Caco-2 (cell line): ENCODE data around the gene MPZL3. TPM values are rescaled to one million over a fixed set of nuclear protein-coding genes. Genes with fewer than 3 reads are reported as not detected.

Experiments
- BruUV-seq: library from RNA; stranded (reverse); fragments of 400-500 nt; replicated peaks from 2 replicates; lab custom pipeline; 2021; lab: Mats Ljungman, UMichigan
- CTCF ChIA-PET: fragments of 300-600 bp; sonication (Branson Sonifier 250); formaldehyde crosslinking; loops from one replicate; lab custom pipeline; 2022; ENCODE audit warnings: antibody characterized with exemption; lab: Charles Lee
- POLR2A ChIA-PET: fragments of 300-600 bp; sonication (Branson Sonifier 250); formaldehyde crosslinking; loops from one replicate; lab custom pipeline; 2022; ENCODE audit warnings: antibody characterized with exemption; lab: Charles Lee
- DNase-seq, 2 experiments: peaks; one replicate each; pipeline versions ENCODE4 v3.0.0 to v3.0.0-alpha.2; 2020 to 2022
- H3K27me3 ChIP-seq: replicated peaks from 2 replicates; pipeline ENCODE4 v1.6.0; 2011; ENCODE audit warnings: low read length; ENCODE audit not compliant: control insufficient read depth, insufficient read depth
- H3K36me3 ChIP-seq: 2 replicates; pipeline ENCODE4 v1.5.1; 2011; ENCODE audit warnings: low read length; ENCODE audit not compliant: control insufficient read depth, insufficient read depth
- H3K4me1 ChIP-seq: fragments of 250-450 bp; sonication (Bioruptor Pico); 2 replicates; pipeline ENCODE4 v1.5.1; 2020; ENCODE audit warnings: mild to moderate bottlenecking
- H3K4me3 ChIP-seq: 2 replicates; pipeline ENCODE4 v1.5.1; 2011; ENCODE audit warnings: low read depth, mild to moderate bottlenecking, control low read depth, low read length
- H3K9me3 ChIP-seq: fragments of 250-450 bp; sonication (Bioruptor Pico); 2 replicates; pipeline ENCODE4 v1.5.1; 2020; ENCODE audit warnings: mild to moderate bottlenecking, moderate library complexity
- H3K27ac Mint-ChIP-seq: one replicate; pipeline ENCODE4 v1.8.0; 2022; ENCODE audit warnings: mixed read lengths; ENCODE audit not compliant: unreplicated experiment
- H3K27me3 Mint-ChIP-seq: one replicate; pipeline ENCODE4 v1.8.0; 2022; ENCODE audit warnings: mixed read lengths; ENCODE audit not compliant: insufficient read depth, unreplicated experiment
- H3K36me3 Mint-ChIP-seq: one replicate; pipeline ENCODE4 v1.8.0; 2022; ENCODE audit warnings: mild to moderate bottlenecking, mixed read lengths; ENCODE audit not compliant: insufficient read depth, unreplicated experiment
- H3K4me1 Mint-ChIP-seq: one replicate; pipeline ENCODE4 v1.8.0; 2022; ENCODE audit warnings: low read depth, mixed read lengths; ENCODE audit not compliant: unreplicated experiment
- H3K4me3 Mint-ChIP-seq: one replicate; pipeline ENCODE4 v1.8.0; 2022; ENCODE audit warnings: mild to moderate bottlenecking, moderate library complexity, mixed read lengths; ENCODE audit not compliant: unreplicated experiment
- H3K9me3 Mint-ChIP-seq: one replicate; pipeline ENCODE4 v1.8.0; 2022; ENCODE audit warnings: mixed read lengths; ENCODE audit not compliant: unreplicated experiment
- intact Hi-C: fragments of 100-400 bp; cut with micrococcal nuclease; formaldehyde crosslinking; loops from one replicate; pipeline ENCODE4 v1.10.0; 2022; ENCODE audit not compliant: unreplicated experiment
- total RNA-seq: library from RNA; stranded (reverse); gene quantifications from 2 replicates; pipeline ENCODE4 v1.2.3, GENCODE V29; 2022
- TF ChIP-seq, protein P1 (sequence below), 2 experiments: fragments of 200-600 bp in 1 of 2; IDR thresholded peaks; 1 replicate in 1 of 2; 2 replicates in 1 of 2; pipeline versions ENCODE4 v1.5.1 to v1.8.0; 2011 to 2022; ENCODE audit warnings: antibody characterized with exemption in 1 of 2, control low read depth in 1 of 2, inconsistent platforms in 1 of 2, low read depth in 1 of 2, low read length in 1 of 2, mild to moderate bottlenecking in 1 of 2, moderate library complexity in 1 of 2; ENCODE audit not compliant: insufficient read depth in 1 of 2, severe bottlenecking in 1 of 2, unreplicated experiment in 1 of 2

MPZL3 gene
- total RNA-seq, 1 experiment from 2014 or later: 31.8 TPM

DNA sequence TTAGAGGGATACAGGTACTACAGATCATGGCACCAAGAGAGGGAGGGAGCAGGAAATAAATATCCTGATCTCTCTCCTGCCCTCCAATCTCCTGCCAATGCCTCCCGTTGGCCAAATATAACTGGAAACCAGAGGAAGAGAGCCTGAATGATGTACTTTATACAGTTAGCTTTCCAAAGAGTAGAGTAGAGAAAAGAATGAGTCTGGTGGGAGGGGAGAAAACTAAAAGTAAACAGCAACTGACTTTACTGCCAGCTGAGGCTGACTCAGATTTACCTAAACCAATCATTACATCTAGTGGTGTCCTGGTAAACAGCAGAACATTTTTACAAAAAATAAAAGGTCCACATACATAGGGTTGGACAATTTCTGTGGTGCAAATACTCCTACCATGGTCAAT, 5.1 kb downstream of the MPZL3 start:
- Histone ChIP-seq H3K27me3 (no peaks in the 10 kb centered on the region), H3K9me3 (no peaks in the 10 kb centered on the region), H3K4me3 (no peak overlapping the region), H3K4me1 (peaks cover 16% of the 10 kb centered on the region), H3K36me3 (no peaks in the 10 kb centered on the region)
- H3K27me3 Mint-ChIP-seq: no peaks in the 10 kb centered on the region
- intact Hi-C loops: no loop called here
- no TSS peak for BruUV-seq
- peaks cover 16% of the 10 kb centered on the region for H3K36me3 Mint-ChIP-seq
- no peak overlapping the region for H3K27ac Mint-ChIP-seq
- TF ChIP-seq, protein P1, sequence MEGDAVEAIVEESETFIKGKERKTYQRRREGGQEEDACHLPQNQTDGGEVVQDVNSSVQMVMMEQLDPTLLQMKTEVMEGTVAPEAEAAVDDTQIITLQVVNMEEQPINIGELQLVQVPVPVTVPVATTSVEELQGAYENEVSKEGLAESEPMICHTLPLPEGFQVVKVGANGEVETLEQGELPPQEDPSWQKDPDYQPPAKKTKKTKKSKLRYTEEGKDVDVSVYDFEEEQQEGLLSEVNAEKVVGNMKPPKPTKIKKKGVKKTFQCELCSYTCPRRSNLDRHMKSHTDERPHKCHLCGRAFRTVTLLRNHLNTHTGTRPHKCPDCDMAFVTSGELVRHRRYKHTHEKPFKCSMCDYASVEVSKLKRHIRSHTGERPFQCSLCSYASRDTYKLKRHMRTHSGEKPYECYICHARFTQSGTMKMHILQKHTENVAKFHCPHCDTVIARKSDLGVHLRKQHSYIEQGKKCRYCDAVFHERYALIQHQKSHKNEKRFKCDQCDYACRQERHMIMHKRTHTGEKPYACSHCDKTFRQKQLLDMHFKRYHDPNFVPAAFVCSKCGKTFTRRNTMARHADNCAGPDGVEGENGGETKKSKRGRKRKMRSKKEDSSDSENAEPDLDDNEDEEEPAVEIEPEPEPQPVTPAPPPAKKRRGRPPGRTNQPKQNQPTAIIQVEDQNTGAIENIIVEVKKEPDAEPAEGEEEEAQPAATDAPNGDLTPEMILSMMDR (IDR thresholded peaks at IDR 0.05; ENCODE audit: insufficient read depth in 1 of 2, low read depth in 1 of 2, low read length in 1 of 2, severe bottlenecking in 1 of 2, unreplicated experiment in 1 of 2): no peak
- no peak for DNase-seq
- H3K4me1 Mint-ChIP-seq: peaks cover 51% of the 10 kb centered on the region
- H3K4me3 Mint-ChIP-seq: no peak overlapping the region
- H3K9me3 Mint-ChIP-seq: no peaks in the 10 kb centered on the region
- CTCF ChIA-PET: interaction anchor here (0.9 to 2.9 kb wide), 4 partner anchors 17 to 75 kb away, joined by 3 to 21 read pairs (median 4); partner anchors contain the start of gene MPZL2
- POLR2A ChIA-PET: no interaction called here

DNA sequence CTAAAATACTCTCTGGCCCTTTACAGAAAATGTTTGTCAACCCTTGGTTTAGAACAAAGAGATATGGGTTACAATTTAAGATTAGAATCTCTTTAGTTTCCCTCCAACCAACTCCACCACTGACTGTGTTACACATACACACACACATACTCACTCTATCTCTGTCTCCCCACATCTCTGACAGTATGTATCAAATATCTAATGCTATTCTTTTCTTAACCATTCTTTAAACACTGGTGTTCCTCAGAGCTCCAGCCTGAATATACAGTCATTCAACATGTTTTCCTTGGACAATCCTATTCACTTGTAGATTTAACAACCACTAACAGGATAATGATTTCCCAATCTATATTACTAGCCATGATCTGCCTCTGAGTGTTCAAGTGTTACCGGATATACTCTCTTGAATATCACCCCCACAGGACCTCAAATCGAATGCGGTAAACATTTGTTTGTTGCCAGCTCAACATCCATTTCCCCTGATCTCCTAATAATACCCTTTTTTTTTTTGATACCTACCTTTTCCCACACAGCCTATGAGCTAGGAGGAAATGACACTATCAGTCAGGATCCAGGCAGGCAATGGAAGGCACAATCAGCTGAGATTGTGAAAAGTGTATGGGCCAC, 6.1 kb downstream of the MPZL3 start:
- Mint-ChIP-seq H3K36me3 (peaks cover 17% of the 10 kb centered on the region), H3K27ac (no peak overlapping the region), H3K9me3 (no peaks in the 10 kb centered on the region), H3K4me3 (no peak overlapping the region), H3K27me3 (no peaks in the 10 kb centered on the region), H3K4me1 (peaks cover 61% of the 10 kb centered on the region)
- no peak overlapping the region for H3K4me3 ChIP-seq
- no peak for DNase-seq
- no peaks in the 10 kb centered on the region for H3K27me3 ChIP-seq
- no peaks in the 10 kb centered on the region for H3K36me3 ChIP-seq
- POLR2A ChIA-PET: interaction anchor here (0.6 to 0.7 kb wide), 2 partner anchors 93 to 169 kb away, joined by 3 to 5 read pairs; partner anchors contain the start of gene SCN4B
- intact Hi-C loops: no loop called here
- no TSS peak for BruUV-seq
- H3K9me3 ChIP-seq: no peaks in the 10 kb centered on the region
- peaks cover 25% of the 10 kb centered on the region for H3K4me1 ChIP-seq
- TF ChIP-seq, protein P1 (IDR thresholded peaks at IDR 0.05; ENCODE audit: insufficient read depth in 1 of 2, low read depth in 1 of 2, low read length in 1 of 2, severe bottlenecking in 1 of 2, unreplicated experiment in 1 of 2): no peak
- CTCF ChIA-PET: interaction anchor here (0.6 to 2.9 kb wide), 2 partner anchors 47 to 497 kb away, joined by 3 to 21 read pairs; no protein-coding TSS in a partner anchor

DNA sequence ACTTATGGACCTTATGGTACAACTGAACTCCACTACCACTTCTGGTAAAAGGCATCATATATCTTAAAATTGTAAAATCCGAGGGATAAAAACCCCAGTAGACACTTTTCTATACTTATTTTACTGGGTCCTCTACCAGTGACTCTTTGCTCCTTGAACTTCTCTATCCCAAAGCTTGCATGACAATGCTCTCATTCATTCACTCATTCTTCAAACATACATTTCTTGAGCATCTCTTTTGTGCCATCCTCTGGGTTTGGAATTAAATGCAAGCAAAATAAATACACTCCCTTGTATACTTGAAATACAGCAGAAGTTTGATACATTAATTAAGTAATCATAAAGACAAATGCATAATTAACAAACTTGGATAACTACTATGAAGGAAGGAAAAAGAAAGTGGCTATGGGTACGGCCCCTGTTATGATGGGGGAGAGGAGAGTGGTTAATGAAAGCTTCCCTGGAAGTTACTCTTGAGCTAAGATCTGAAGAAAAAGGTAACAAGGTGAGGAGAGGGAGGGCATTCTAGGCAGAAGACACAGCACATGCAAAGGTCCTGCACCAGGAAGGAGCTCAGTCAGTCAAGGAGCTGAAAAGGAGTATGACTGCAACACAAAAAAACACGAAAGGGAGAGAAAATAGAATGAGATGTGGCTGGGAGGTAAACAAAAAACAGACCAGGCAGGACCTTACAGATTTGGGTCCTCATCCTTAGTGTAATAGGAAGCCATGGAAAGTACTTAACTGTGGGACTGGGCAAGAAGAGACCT, 8.0 kb downstream of the MPZL3 start:
- Mint-ChIP-seq H3K27ac (peak overlapping the region; percentile 6), H3K27me3 (no peaks in the 10 kb centered on the region), H3K9me3 (no peaks in the 10 kb centered on the region), H3K4me3 (no peak overlapping the region), H3K4me1 (peaks cover 66% of the 10 kb centered on the region), H3K36me3 (peaks cover 12% of the 10 kb centered on the region)
- Histone ChIP-seq H3K36me3 (no peaks in the 10 kb centered on the region), H3K4me1 (peaks cover 44% of the 10 kb centered on the region), H3K9me3 (no peaks in the 10 kb centered on the region), H3K4me3 (no peak overlapping the region), H3K27me3 (no peaks in the 10 kb centered on the region)
- BruUV-seq: no TSS peak
- intact Hi-C loops: no loop called here
- TF ChIP-seq, protein P1 (IDR thresholded peaks at IDR 0.05; ENCODE audit: insufficient read depth in 1 of 2, low read depth in 1 of 2, low read length in 1 of 2, severe bottlenecking in 1 of 2, unreplicated experiment in 1 of 2): no peak
- ChIA-PET CTCF (interaction anchor here (3.8 kb wide), 1 partner anchor 46 kb away, joined by 21 read pairs; no protein-coding TSS in a partner anchor), POLR2A (no interaction called here)
- no peak for DNase-seq
